HG02759 (cell line): ENCODE data around the gene JDP2.
A peak's percentile ranks its signal among the peaks of the same experiment; 100 is the strongest.

Experiments
- ATAC-seq: cut with Tn5 transposase; IDR thresholded peaks from one replicate; pipeline ENCODE4 v1.9.1; 2021; ENCODE audit warnings: mild to moderate bottlenecking, moderate library complexity; ENCODE audit not compliant: unreplicated experiment

The JDP2 gene

DNA sequence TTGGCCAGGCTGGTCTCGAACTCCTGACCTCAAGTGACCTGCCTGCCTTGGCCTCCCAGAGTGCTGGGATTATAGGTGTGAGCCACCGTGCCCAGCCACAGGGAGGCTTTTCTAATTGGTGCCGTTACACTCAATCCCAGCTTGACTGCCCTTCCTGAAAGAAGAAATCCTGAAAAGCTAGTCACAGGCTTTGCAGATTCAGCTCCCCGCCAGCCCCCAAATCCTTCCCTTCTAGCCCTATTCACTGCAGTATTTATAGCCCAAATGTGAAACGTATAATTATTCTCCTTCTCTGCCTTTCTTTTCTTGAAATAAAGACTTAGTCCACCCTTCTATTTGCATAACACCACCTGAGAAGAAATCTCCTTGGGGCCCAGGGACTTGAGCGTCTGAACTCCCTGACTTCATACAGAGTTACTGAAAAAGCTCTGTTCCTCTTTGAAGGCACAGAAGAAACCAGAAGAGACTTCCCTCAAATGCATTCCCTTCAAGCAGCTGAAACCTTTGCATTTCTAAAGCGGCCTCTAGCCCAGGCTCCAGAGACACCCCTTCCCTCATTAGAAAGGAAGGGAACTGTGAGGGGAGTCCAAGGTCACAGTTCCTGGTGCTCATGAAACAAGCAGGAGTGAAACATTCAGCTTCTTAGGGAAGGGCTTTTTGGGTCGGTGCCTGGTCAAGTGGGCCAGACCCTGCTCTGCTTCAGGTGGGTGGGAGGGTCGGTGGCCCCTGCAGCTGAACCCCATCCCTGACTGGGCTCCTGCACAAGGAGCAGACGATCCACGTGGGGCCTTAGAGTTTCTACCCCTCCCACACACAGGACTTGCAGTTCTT, 52.2 kb downstream of the JDP2 start:
- ATAC-seq: peak; percentile 63

DNA sequence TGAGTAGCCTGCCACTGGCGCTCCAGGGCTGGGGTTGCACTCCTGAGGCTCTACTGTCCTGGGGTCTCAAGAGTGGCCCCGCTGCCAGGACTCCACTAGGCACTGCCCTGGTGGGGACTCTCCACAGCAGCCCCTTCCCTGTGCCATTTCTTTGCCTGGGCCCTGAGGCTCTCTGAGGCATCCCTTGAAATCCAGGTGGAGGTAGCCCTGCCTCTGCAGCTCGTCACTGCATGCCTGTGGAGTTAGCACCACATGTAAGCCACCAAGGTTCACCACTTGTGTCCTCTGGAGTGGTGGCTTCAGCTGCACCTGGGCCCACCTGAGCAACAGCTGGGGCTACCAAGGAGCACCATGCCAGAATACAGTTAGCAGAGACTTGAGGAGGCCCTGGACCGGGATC, 54.5 kb downstream of the JDP2 start:
- ATAC-seq: no peak

- no peak for ATAC-seq
Measured at GRCh38 chr14:75484711-75485429, 57.0 kb downstream of the JDP2 start.

DNA sequence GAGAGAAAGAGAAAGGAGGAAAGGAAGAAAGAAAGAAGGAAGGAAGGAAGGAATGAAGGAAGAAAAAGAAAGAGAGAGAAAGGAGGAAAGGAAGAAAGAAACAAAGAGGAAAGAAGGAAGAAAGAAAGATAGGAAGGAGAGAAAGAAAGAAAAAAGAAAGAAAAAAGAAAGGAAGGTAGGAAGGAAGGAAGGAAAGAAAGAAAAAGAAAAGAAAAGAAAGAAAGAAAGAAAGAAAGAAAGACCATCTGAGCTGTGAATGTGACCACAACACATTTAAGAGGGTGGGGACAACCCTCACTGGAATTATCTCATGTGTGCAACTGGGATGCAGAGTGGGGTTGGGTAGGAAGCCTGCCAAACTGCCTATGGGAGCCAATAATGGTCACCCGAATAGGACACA, 58.5 kb downstream of the JDP2 start:
- ATAC-seq: no peak

DNA sequence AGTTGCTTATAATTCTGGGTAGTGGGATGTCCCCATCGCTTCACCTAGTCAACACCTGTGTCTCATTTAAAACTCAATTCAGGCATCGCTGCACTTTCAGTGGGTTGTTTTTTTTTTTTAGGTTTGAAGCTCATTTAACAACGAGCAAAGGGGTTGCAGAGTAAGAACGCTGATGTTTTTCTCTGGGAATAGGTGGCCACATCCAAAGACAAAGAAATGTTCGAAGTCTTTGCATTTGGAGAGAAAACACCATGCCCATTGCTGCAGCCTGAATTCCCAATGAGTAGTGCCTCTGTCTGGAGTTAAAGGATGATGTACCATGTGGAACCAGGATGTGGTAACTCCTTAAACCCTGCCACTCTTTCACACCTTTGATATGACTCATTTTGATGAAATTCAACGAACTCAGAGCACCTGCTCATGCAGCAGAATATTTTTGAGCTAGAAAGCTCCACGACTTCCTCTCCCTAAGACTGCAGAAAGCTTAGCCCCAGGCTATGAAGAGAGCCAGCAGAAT, 59.4 kb downstream of the JDP2 start:
- peak; percentile 68 for ATAC-seq

DNA sequence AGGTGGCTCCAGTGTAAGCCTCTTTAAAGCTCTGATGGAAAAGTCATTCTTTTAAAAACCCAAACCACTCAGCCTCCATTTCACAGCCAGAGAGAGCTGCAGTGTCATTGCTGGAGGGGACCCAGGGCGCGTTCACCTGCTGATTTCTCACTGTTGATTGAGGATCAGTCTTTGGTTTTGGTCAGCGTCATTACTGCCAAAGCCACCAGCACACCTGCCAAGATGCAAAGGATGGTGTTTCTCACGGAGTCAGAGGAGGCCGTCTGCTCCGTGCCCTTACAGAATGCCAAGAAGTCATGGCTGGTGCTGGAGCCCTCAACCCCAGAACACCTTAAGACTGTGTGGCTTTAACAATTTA, 61.6 kb downstream of the JDP2 start:
- no peak for ATAC-seq

DNA sequence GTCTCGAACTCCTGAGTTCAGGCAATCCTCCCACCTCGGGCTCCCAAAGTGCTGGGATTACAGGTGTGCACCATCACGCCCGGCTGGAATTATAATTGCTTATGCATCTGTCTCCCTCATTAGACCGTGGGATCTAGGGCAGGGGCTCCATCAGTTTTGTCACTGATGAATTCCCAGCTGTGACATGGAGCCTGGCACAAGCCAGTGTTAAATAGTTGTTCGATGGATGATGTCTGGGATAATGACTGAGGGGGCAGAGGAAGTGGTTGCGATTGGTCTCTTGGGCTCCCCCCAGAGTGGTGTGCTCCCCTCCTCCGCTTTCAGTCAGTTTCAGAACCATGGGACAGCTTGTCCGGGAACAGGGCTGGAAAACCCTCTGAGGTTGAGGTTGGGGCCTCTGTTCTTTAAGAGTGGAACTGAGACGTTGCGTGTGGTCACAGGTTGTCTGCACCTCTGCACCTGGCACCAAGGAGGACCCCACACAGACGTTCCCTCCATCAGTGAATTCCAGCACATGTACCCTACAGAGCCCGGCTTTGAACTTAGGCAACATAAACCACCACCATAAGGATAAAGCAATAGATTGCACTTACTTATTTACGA, 63.7 kb downstream of the JDP2 start:
- no peak for ATAC-seq

- no peak for ATAC-seq
Measured at GRCh38 chr14:75492832-75493591, 65.2 kb downstream of the JDP2 start.

- ATAC-seq: no peak
Measured at GRCh38 chr14:75493592-75494087, 65.8 kb downstream of the JDP2 start.

DNA sequence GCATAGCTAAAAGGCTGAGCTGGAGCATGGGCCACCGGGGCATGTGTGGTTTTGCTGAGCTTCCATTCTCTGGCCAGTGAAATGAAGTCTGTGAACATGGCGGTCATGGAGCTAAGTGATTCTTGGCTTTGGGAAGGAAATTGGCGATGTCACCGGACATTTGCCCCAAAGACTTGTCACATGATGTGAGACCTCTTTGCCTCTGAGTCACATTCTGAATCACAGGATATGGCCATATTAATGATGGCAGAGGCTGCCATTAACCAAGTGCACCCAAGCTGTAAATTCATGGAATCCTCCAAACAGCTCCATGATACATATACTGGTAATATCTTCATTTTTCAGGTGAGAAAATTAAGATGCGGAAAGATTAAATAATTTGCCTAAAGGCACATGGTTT, 67.1 kb downstream of the JDP2 start:
- no peak for ATAC-seq

DNA sequence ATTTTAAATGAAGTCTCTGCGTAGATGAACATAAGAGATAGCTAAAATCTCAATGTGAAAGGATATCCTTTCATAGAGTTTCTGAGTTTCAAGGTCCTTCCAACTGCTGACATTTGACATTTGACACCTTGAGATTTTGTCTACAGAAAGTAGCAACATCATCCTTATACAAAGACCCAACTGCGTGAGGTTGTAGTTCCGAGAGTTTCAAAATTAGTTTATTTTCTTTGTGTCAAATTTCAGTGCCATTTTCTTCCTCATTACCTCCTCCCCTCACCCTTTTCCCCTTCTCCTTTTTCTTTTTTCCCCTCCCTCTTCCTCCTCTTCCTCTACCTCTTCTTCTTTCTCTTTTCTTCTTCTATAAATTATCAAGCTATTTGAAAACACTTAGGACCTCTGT, 67.6 kb downstream of the JDP2 start:
- ATAC-seq: no peak

GRCh38 chr14:75495882-75496281, 68.1 kb downstream of the JDP2 start:
- no peak for ATAC-seq

- no peak for ATAC-seq
Measured at GRCh38 chr14:75496755-75497154, 68.9 kb downstream of the JDP2 start.

GRCh38 chr14:75497191-75497590, 69.4 kb downstream of the JDP2 start:
- ATAC-seq: peak; percentile 56

- ATAC-seq: no peak
Measured at GRCh38 chr14:75497701-75498100, 69.9 kb downstream of the JDP2 start.

DNA sequence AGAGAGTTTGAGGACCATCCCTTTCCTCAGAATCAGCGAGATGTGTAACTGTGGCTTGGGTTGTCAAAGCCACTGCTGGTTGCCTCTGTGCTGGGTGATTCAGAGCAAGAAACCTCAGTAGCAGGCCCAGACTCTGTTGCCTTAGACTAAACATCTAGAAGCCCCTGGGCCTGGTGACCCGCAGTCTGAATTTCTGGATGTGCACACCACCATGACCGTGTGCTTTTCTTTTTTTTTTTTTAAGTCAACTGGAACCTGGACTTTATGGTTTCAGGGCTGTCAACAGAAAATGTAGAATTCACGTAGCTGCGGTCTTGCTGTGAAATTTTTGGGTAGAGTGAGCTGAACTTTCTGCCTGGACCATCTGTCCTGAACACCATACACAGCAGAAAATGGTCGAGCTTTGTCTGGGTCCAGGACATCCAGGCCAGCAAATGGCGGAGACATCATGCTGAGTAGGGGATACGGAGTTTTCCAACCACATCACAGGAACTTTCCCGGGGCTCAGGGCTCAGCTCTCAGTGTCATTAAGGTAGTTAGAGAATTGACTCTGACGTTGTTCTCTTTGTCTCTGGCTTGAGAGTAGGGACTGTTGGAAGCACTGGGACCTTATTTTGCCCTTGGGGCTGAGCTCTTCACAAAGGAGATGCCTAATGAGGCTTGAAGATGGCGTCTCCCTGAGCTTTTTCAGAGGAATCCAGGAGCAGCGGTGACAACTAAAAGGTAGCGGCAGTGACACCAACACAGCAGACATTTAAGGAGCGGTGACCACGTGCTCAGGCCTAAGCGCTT, 71.5 kb downstream of the JDP2 start:
- ATAC-seq: peak; percentile 82

- no peak for ATAC-seq
Measured at GRCh38 chr14:75501080-75501479, 73.3 kb downstream of the JDP2 start.

GRCh38 chr14:75504411-75504810, 76.6 kb downstream of the JDP2 start:
- no peak for ATAC-seq

DNA sequence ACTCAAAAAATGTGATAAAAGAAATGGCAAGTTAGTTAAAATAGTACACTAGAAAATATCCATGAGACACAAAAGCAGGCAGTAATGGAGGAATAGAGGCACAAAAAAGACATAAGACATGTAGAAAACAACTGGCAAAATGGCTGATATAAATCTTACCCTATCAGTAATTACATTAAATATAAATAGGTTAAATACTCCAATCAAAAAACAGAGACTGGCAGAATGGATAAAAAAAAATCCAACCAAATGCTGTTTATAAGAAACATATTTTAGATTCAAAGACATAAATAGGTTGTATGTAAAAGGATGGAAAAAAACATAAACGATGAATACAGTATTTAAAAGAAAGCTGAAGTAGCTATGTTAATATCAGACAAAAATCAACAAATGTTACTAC, 79.1 kb downstream of the JDP2 start:
- ATAC-seq: no peak

GRCh38 chr14:75510547-75510946, 82.7 kb downstream of the JDP2 start:
- ATAC-seq: no peak
